IPS-NIHi7 (cell line): Measurements from ENCODE around the gene LMF1.

Experiments used
- DNase-seq: peaks from one replicate; pipeline ENCODE4 v3.0.0; 2012; ENCODE audit warnings: mixed read lengths; ENCODE audit errors: extremely low spot score

Gene LMF1

GRCh38 chr16:813916-814412 lies 156.8 kb downstream of the LMF1 start:
- no peak for DNase-seq

- DNase-seq: peak; percentile 91
Measured at GRCh38 chr16:813204-813915, 157.4 kb downstream of the LMF1 start.

- no peak for DNase-seq
Measured at GRCh38 chr16:808085-808386, 162.7 kb downstream of the LMF1 start.

GRCh38 chr16:807347-808084 lies 163.3 kb downstream of the LMF1 start:
- peak; percentile 98 for DNase-seq

- DNase-seq: no peak
Measured at GRCh38 chr16:805474-805873, 165.3 kb downstream of the LMF1 start.

- no peak for DNase-seq
Measured at GRCh38 chr16:804193-805048, 166.4 kb downstream of the LMF1 start.

- no peak for DNase-seq
Measured at GRCh38 chr16:803754-804080, 167.1 kb downstream of the LMF1 start.
